GM10847 (cell line): Measurements from ENCODE around the gene HAUS3.

Experiments used
- POLR2A ChIP-seq: IDR thresholded peaks from 2 replicates; pipeline ENCODE4 v1.6.1; 2011; ENCODE audit not compliant: insufficient read length; ENCODE audit errors: extremely low read depth

Gene HAUS3

GRCh38 chr4:2241003-2241402 lies 918 bp downstream of the HAUS3 start:
- TF ChIP-seq POLR2A, result no peak

GRCh38 chr4:2236944-2237666 lies 4.8 kb downstream of the HAUS3 start:
- no peak for TF ChIP-seq POLR2A

GRCh38 chr4:2231082-2231481 lies 10.8 kb downstream of the HAUS3 start:
- TF ChIP-seq POLR2A, result no peak

- TF ChIP-seq POLR2A, result no peak
These were observed 15.7 kb downstream of the HAUS3 start for GRCh38 chr4:2226261-2226660.

- TF ChIP-seq POLR2A, result no peak
These were observed 19.1 kb downstream of the HAUS3 start for GRCh38 chr4:2222838-2223237.

- TF ChIP-seq POLR2A, result no peak
These were observed 21.8 kb downstream of the HAUS3 start for GRCh38 chr4:2220016-2220630.

GRCh38 chr4:2219233-2219760 lies 22.6 kb downstream of the HAUS3 start:
- no peak for TF ChIP-seq POLR2A

GRCh38 chr4:2218436-2218835 lies 23.5 kb downstream of the HAUS3 start:
- no peak for TF ChIP-seq POLR2A

- no peak for TF ChIP-seq POLR2A
These were observed 24.2 kb downstream of the HAUS3 start for GRCh38 chr4:2217726-2218125.

GRCh38 chr4:2212831-2213230 lies 29.1 kb downstream of the HAUS3 start:
- no peak for TF ChIP-seq POLR2A

GRCh38 chr4:2194496-2194895 lies 47.4 kb downstream of the HAUS3 start:
- no peak for TF ChIP-seq POLR2A

GRCh38 chr4:2193326-2193725 lies 48.6 kb downstream of the HAUS3 start:
- TF ChIP-seq POLR2A, result no peak

GRCh38 chr4:2186865-2187172 lies 55.1 kb downstream of the HAUS3 start:
- no peak for TF ChIP-seq POLR2A

- TF ChIP-seq POLR2A, result no peak
These were observed 55.6 kb downstream of the HAUS3 start for GRCh38 chr4:2186133-2186864.

GRCh38 chr4:2183394-2183793 lies 58.5 kb downstream of the HAUS3 start:
- no peak for TF ChIP-seq POLR2A

- no peak for TF ChIP-seq POLR2A
These were observed 58.9 kb downstream of the HAUS3 start for GRCh38 chr4:2182994-2183393.
